GM13977 (cell line): ENCODE measurements around the gene SSTR5.

ENCODE experiments used
- DNase-seq: peaks from one replicate; pipeline ENCODE4 v3.0.0; 2012; ENCODE audit warnings: low spot score
- CTCF ChIP-seq: IDR thresholded peaks from 2 replicates; pipeline ENCODE4 v1.5.1; 2012; ENCODE audit warnings: mild to moderate bottlenecking, control low read depth; ENCODE audit not compliant: insufficient read depth; ENCODE audit errors: extremely low read depth, missing control alignments
- in situ Hi-C: fragments of 300-500 bp; cut with MboI; formaldehyde crosslinking; loops from one replicate; pipeline ENCODE4 v1.12.0; 2022; ENCODE audit warnings: low sequenced_read_pairs, low pct_unique_long_range_greater_than_20kb, mixed read lengths, inconsistent platforms; ENCODE audit not compliant: unreplicated experiment

Gene SSTR5

GRCh38 chr16:1065469-1066128, 6.9 kb upstream of the SSTR5 start:
- in situ Hi-C loops, result no loop called here
- TF ChIP-seq CTCF, result no peak
- DNase-seq, result no peak

DNA sequence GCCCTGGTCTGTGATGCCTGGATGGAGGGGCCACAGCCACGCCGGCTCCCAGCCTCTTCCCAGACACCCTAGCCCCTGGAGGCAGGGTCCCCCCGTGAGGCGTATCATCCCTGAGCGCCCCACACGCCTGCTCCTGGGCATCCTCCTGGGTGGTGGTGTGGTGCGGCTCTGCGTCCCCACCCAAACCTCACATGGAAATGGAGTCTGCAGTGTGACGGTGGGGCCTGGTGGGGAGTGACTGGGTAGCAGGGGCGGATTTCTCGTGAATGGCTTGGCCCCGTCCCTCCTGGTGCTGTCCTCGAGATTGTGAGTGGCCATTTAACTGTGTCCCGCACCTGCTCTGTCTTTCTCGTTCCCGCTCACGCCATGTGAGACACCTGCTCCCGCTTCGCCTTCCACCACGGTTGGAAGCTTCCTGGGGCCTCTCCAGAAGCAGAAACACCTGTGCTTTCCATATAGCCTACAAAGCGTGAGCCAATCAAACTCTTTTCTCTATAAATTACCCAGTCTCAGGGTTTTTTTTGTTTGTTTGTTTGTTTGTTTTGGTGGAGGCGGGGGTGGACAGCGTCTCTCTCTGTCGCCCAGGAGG, 5.9 kb upstream of the SSTR5 start:
- in situ Hi-C loops, result no loop called here
- DNase-seq, result no peak
- TF ChIP-seq CTCF, result no peak

- no peak for DNase-seq
- TF ChIP-seq CTCF, result no peak
- in situ Hi-C loops, result no loop called here
These were observed 4.9 kb upstream of the SSTR5 start for GRCh38 chr16:1067629-1068028.

DNA sequence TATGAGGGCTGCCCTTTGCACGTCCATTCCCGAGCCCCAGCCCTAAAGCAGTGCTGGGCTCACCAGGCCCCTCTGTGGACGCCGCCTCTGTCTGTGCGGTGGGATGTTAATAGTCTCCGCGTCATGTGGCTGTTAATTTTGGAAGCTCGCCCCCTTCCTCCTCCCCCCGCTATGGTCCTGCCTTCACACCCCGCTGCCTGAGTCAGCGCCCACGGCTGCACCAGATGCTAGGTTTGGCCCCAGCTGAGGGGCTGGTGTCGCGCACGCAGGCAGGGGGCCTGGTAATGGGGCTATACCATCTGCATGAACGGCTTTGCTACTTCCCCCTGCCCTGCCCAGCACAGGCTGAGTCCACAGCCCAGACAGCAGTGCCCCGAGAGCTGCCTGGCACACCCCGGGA, 4.1 kb upstream of the SSTR5 start:
- TF ChIP-seq CTCF, result no peak
- DNase-seq, result no peak
- in situ Hi-C loops, result no loop called here

GRCh38 chr16:1069154-1069553, 3.4 kb upstream of the SSTR5 start:
- in situ Hi-C loops, result no loop called here
- TF ChIP-seq CTCF, result no peak
- DNase-seq, result no peak

GRCh38 chr16:1070084-1070863, 2.3 kb upstream of the SSTR5 start:
- no peak for TF ChIP-seq CTCF
- no peak for DNase-seq
- in situ Hi-C loops, result no loop called here
